GM19452 (cell line): Measurements from ENCODE around the gene SLC4A11.
A peak's percentile ranks its signal among the peaks of the same experiment; 100 is the strongest.
"Not testable (repeated sequence)": the region's sequence is repeated elsewhere in the genome, so short reads cannot be mapped to it uniquely, and the experiment has no call there.

ENCODE experiments used
- ATAC-seq: cut with Tn5 transposase; IDR thresholded peaks from one replicate; pipeline ENCODE4 v1.9.1; 2021; ENCODE audit not compliant: unreplicated experiment

SLC4A11 gene

GRCh38 chr20:3229158-3229557 is 9.8 kb downstream of the SLC4A11 start:
- ATAC-seq, result no peak

GRCh38 chr20:3228750-3229032 is 10.3 kb downstream of the SLC4A11 start:
- no peak for ATAC-seq

- ATAC-seq, result no peak
Measured at GRCh38 chr20:3227936-3228749, 10.8 kb downstream of the SLC4A11 start.

GRCh38 chr20:3227506-3227905 is 11.5 kb downstream of the SLC4A11 start:
- no peak for ATAC-seq

GRCh38 chr20:3226864-3227263 is 12.1 kb downstream of the SLC4A11 start:
- no peak for ATAC-seq

- ATAC-seq, result no peak
Measured at GRCh38 chr20:3226093-3226492, 12.9 kb downstream of the SLC4A11 start.

GRCh38 chr20:3224681-3225421 is 14.1 kb downstream of the SLC4A11 start:
- no peak for ATAC-seq

- ATAC-seq, result no peak
Measured at GRCh38 chr20:3223994-3224680, 14.9 kb downstream of the SLC4A11 start.

GRCh38 chr20:3223651-3223993 is 15.4 kb downstream of the SLC4A11 start:
- ATAC-seq, result no peak

- ATAC-seq, result no peak
Measured at GRCh38 chr20:3222635-3223600, 16.1 kb downstream of the SLC4A11 start.

GRCh38 chr20:3221398-3222226 is 17.4 kb downstream of the SLC4A11 start:
- no peak for ATAC-seq

GRCh38 chr20:3218307-3218988 is 20.5 kb downstream of the SLC4A11 start:
- peak; percentile 59 for ATAC-seq

- ATAC-seq, result not testable (repeated sequence)
Measured at GRCh38 chr20:3215359-3215917, 23.6 kb downstream of the SLC4A11 start.

- ATAC-seq, result no peak
Measured at GRCh38 chr20:3213226-3213625, 25.8 kb downstream of the SLC4A11 start.

- no peak for ATAC-seq
Measured at GRCh38 chr20:3210346-3210745, 28.6 kb downstream of the SLC4A11 start.

- no peak for ATAC-seq
Measured at GRCh38 chr20:3209946-3210317, 29.1 kb downstream of the SLC4A11 start.

- ATAC-seq, result no peak
Measured at GRCh38 chr20:3209257-3209945, 29.6 kb downstream of the SLC4A11 start, which contains the start of gene ITPA. ITPA (plus strand) TSS chr20:3209498; CDS start chr20:3209552, 54 bp downstream.

GRCh38 chr20:3208786-3209256 is 30.2 kb downstream of the SLC4A11 start:
- ATAC-seq, result no peak
